Caco-2 (cell line): Measurements from ENCODE around the gene NBEAL1. TPM values are rescaled to one million over a fixed set of nuclear protein-coding genes. Genes with fewer than 3 reads are reported as not detected.
"Not testable (repeated sequence)": the region's sequence is repeated elsewhere in the genome, so short reads cannot be mapped to it uniquely, and the experiment has no call there.

Source experiments
- Bru-seq: library from RNA; stranded (reverse); fragments of 400-500 nt; gene quantifications from one replicate; lab custom pipeline; 2021; lab: Mats Ljungman, UMichigan
- BruChase-seq, 2 experiments: library from RNA; stranded (reverse); fragments of 400-500 nt; gene quantifications; one replicate each; lab custom pipeline; 2021; lab: Mats Ljungman, UMichigan
- BruUV-seq: library from RNA; stranded (reverse); fragments of 400-500 nt; replicated peaks from 2 replicates; lab custom pipeline; 2021; lab: Mats Ljungman, UMichigan
- CTCF ChIA-PET: fragments of 300-600 bp; sonication (Branson Sonifier 250); formaldehyde crosslinking; loops from one replicate; lab custom pipeline; 2022; ENCODE audit warnings: antibody characterized with exemption; lab: Charles Lee
- POLR2A ChIA-PET: fragments of 300-600 bp; sonication (Branson Sonifier 250); formaldehyde crosslinking; loops from one replicate; lab custom pipeline; 2022; ENCODE audit warnings: antibody characterized with exemption; lab: Charles Lee
- DNase-seq, 2 experiments: peaks; one replicate each; pipeline versions ENCODE4 v3.0.0 to v3.0.0-alpha.2; 2020 to 2022
- H3K27me3 ChIP-seq: replicated peaks from 2 replicates; pipeline ENCODE4 v1.6.0; 2011; ENCODE audit warnings: low read length; ENCODE audit not compliant: control insufficient read depth, insufficient read depth
- H3K36me3 ChIP-seq: 2 replicates; pipeline ENCODE4 v1.5.1; 2011; ENCODE audit warnings: low read length; ENCODE audit not compliant: control insufficient read depth, insufficient read depth
- H3K4me1 ChIP-seq: fragments of 250-450 bp; sonication (Bioruptor Pico); 2 replicates; pipeline ENCODE4 v1.5.1; 2020; ENCODE audit warnings: mild to moderate bottlenecking
- H3K4me3 ChIP-seq: 2 replicates; pipeline ENCODE4 v1.5.1; 2011; ENCODE audit warnings: low read depth, mild to moderate bottlenecking, control low read depth, low read length
- H3K9me3 ChIP-seq: fragments of 250-450 bp; sonication (Bioruptor Pico); 2 replicates; pipeline ENCODE4 v1.5.1; 2020; ENCODE audit warnings: mild to moderate bottlenecking, moderate library complexity
- H3K27ac Mint-ChIP-seq: one replicate; pipeline ENCODE4 v1.8.0; 2022; ENCODE audit warnings: mixed read lengths; ENCODE audit not compliant: unreplicated experiment
- H3K27me3 Mint-ChIP-seq: one replicate; pipeline ENCODE4 v1.8.0; 2022; ENCODE audit warnings: mixed read lengths; ENCODE audit not compliant: insufficient read depth, unreplicated experiment
- H3K36me3 Mint-ChIP-seq: one replicate; pipeline ENCODE4 v1.8.0; 2022; ENCODE audit warnings: mild to moderate bottlenecking, mixed read lengths; ENCODE audit not compliant: insufficient read depth, unreplicated experiment
- H3K4me1 Mint-ChIP-seq: one replicate; pipeline ENCODE4 v1.8.0; 2022; ENCODE audit warnings: low read depth, mixed read lengths; ENCODE audit not compliant: unreplicated experiment
- H3K4me3 Mint-ChIP-seq: one replicate; pipeline ENCODE4 v1.8.0; 2022; ENCODE audit warnings: mild to moderate bottlenecking, moderate library complexity, mixed read lengths; ENCODE audit not compliant: unreplicated experiment
- H3K9me3 Mint-ChIP-seq: one replicate; pipeline ENCODE4 v1.8.0; 2022; ENCODE audit warnings: mixed read lengths; ENCODE audit not compliant: unreplicated experiment
- CTCF ChIP-seq, 2 experiments: fragments of 200-600 bp in 1 of 2; IDR thresholded peaks; 1 replicate in 1 of 2; 2 replicates in 1 of 2; pipeline versions ENCODE4 v1.5.1 to v1.8.0; 2011 to 2022; ENCODE audit warnings: antibody characterized with exemption in 1 of 2, control low read depth in 1 of 2, inconsistent platforms in 1 of 2, low read depth in 1 of 2, low read length in 1 of 2, mild to moderate bottlenecking in 1 of 2, moderate library complexity in 1 of 2; ENCODE audit not compliant: insufficient read depth in 1 of 2, severe bottlenecking in 1 of 2, unreplicated experiment in 1 of 2
- intact Hi-C: fragments of 100-400 bp; cut with micrococcal nuclease; formaldehyde crosslinking; loops from one replicate; pipeline ENCODE4 v1.10.0; 2022; ENCODE audit not compliant: unreplicated experiment
- long read RNA-seq: library from polyadenylated mRNA; stranded (forward); transcript quantifications from one replicate; pipeline ENCODE4 v2.0.0, GENCODE V29; 2022
- total RNA-seq: library from RNA; stranded (reverse); gene quantifications from 2 replicates; pipeline ENCODE4 v1.2.3, GENCODE V29; 2022

Gene NBEAL1
- total RNA-seq (39.9 and 44.1 TPM in 2 replicates), Bru-seq, nascent RNA (percentile 86 among the genes with signal in this experiment), BruChase-seq, experiment 1, labeled RNA remaining after a 2-hour chase (percentile 85 among the genes with signal in this experiment), BruChase-seq, experiment 2, labeled RNA remaining after a 6-hour chase (percentile 81 among the genes with signal in this experiment)
- long read RNA-seq, partial matches to known transcripts: 3 of 14 reads
- long read RNA-seq, other reads (novel, unspliced or antisense): 11 of 14 reads

GRCh38 chr2:203014456-203015199 is at the start of gene NBEAL1:
TSS of gene NBEAL1 (plus strand) at chr2:203014875. CDS start at chr2:203016385, 1,510 bp downstream.
- no peaks in the 10 kb centered on the region for H3K36me3 ChIP-seq
- H3K9me3 ChIP-seq: no peaks in the 10 kb centered on the region
- BruUV-seq: no TSS peak
- peak within 1 kb of the TSS; percentile 97 for H3K4me3 Mint-ChIP-seq
- ChIA-PET POLR2A (interaction anchor here (0.5 to 1.6 kb wide), 6 partner anchors 10 to 380 kb away, joined by 3 to 12 read pairs (median 5); partner anchors contain the start of genes FAM117B and WDR12), CTCF (interaction anchor here (0.7 to 1.0 kb wide), 2 partner anchors 14 to 174 kb away, joined by 3 to 5 read pairs; no protein-coding TSS in a partner anchor)
- H3K27me3 Mint-ChIP-seq: no peaks in the 10 kb centered on the region
- peaks cover 29% of the 10 kb centered on the region for H3K4me1 ChIP-seq
- no peaks in the 10 kb centered on the region for H3K9me3 Mint-ChIP-seq
- peak within 1 kb of the TSS; percentile 99 for H3K4me3 ChIP-seq
- TF ChIP-seq CTCF (IDR thresholded peaks at IDR 0.05; ENCODE audit: insufficient read depth in 1 of 2, low read depth in 1 of 2, low read length in 1 of 2, severe bottlenecking in 1 of 2, unreplicated experiment in 1 of 2): no peak
- intact Hi-C loops: loop anchor here (1.0 to 2.0 kb wide), 5 partner anchors 12 to 103 kb away; partner anchors contain the start of gene WDR12
- peaks cover 26% of the 10 kb centered on the region for H3K4me1 Mint-ChIP-seq
- peak; percentile 98 to 99 for DNase-seq
- peaks cover 25% of the 10 kb centered on the region for H3K36me3 Mint-ChIP-seq
- H3K27ac Mint-ChIP-seq: peak within 1 kb of the TSS; percentile 99
- no peaks in the 10 kb centered on the region for H3K27me3 ChIP-seq

GRCh38 chr2:202965810-202966460 is 48.7 kb upstream of the NBEAL1 start:
- BruUV-seq: no TSS peak
- intact Hi-C loops: loop anchor here (2.0 kb wide), 1 partner anchor 49 kb away; the partner anchor contains the start of gene NBEAL1
- peak; percentile 13 to 42 for DNase-seq
- Mint-ChIP-seq H3K4me1 (no peaks in the 10 kb centered on the region), H3K36me3 (no peaks in the 10 kb centered on the region), H3K4me3 (no peak overlapping the region), H3K27me3 (no peaks in the 10 kb centered on the region), H3K9me3 (no peaks in the 10 kb centered on the region), H3K27ac (peak overlapping the region; percentile 42)
- Histone ChIP-seq H3K36me3 (no peaks in the 10 kb centered on the region), H3K4me3 (no peak overlapping the region), H3K4me1 (no peaks in the 10 kb centered on the region; the same call in 1 of the 2 replicates), H3K9me3 (no peaks in the 10 kb centered on the region), H3K27me3 (no peaks in the 10 kb centered on the region)
- ChIA-PET CTCF (no interaction called here), POLR2A (no interaction called here)
- TF ChIP-seq CTCF (IDR thresholded peaks at IDR 0.05; ENCODE audit: insufficient read depth in 1 of 2, low read depth in 1 of 2, low read length in 1 of 2, severe bottlenecking in 1 of 2, unreplicated experiment in 1 of 2): no peak

GRCh38 chr2:202969404-202969803 is 45.3 kb upstream of the NBEAL1 start:
- H3K4me1 Mint-ChIP-seq, H3K27me3 ChIP-seq, intact Hi-C loops, H3K9me3 Mint-ChIP-seq, H3K27me3 Mint-ChIP-seq, H3K36me3 Mint-ChIP-seq, CTCF ChIA-PET, H3K9me3 ChIP-seq, H3K4me3 ChIP-seq, H3K27ac Mint-ChIP-seq, POLR2A ChIA-PET, BruUV-seq, H3K4me1 ChIP-seq, DNase-seq, H3K36me3 ChIP-seq, H3K4me3 Mint-ChIP-seq: not testable (repeated sequence)
